Measurements from ENCODE around the gene GDF9. TPM values are rescaled to one million over a fixed set of nuclear protein-coding genes. Genes with fewer than 3 reads are reported as not detected.
A peak's percentile ranks its signal among the peaks of the same experiment; 100 is the strongest.

The GDF9 gene
- total RNA-seq, 2 donors from 2014 or later = 0.26 to 0.33 TPM

DNA sequence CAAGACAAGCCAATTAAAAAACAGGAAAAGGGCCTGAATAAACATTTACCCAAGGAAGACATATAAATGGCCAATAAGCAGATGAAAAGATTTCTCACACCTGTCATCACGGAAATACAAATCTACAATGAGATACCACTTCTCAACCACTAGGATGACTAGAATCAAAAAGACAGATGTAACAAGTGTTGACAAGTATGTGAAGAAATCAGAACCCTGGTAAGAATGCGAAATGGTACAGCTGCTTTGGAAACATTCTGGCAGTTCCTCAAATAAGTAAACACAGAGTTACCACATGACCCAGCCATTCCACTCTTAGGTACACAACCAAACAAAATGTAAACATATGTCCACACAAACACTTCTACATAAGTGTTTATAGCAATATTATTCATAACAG, 39.7 kb upstream of the GDF9 start:
- ATAC-seq (peak; percentile 79), DNase-seq (peak in 2 of 4 donors; percentile 19 to 23)
- no peak overlapping the region for H3K4me3 ChIP-seq
- intact Hi-C loops (cut with DNase I) = no loop called here
- peaks cover 20% of the 10 kb centered on the region for H3K4me1 ChIP-seq
- TF ChIP-seq, protein P1, sequence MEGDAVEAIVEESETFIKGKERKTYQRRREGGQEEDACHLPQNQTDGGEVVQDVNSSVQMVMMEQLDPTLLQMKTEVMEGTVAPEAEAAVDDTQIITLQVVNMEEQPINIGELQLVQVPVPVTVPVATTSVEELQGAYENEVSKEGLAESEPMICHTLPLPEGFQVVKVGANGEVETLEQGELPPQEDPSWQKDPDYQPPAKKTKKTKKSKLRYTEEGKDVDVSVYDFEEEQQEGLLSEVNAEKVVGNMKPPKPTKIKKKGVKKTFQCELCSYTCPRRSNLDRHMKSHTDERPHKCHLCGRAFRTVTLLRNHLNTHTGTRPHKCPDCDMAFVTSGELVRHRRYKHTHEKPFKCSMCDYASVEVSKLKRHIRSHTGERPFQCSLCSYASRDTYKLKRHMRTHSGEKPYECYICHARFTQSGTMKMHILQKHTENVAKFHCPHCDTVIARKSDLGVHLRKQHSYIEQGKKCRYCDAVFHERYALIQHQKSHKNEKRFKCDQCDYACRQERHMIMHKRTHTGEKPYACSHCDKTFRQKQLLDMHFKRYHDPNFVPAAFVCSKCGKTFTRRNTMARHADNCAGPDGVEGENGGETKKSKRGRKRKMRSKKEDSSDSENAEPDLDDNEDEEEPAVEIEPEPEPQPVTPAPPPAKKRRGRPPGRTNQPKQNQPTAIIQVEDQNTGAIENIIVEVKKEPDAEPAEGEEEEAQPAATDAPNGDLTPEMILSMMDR (IDR thresholded peaks at IDR 0.05) = peak in 2 of 7 experiments; percentile 11 to 26
- TF ChIP-seq POLR2A (IDR thresholded peaks at IDR 0.05) = no peak
- peaks cover 0 to 7% of the 10 kb centered on the region in 2 donors for H3K36me3 ChIP-seq (replicated peaks in 1 of 2; ENCODE audit: insufficient read depth in 1 of 2, low read depth in 2 of 2)
- peak overlapping the region in 1 of 4 donors; percentile 23 for H3K27ac ChIP-seq
- 26 to 37% methylated on average over 2 of the region's 2 CpGs for WGBS, 2 donors
- no peaks in the 10 kb centered on the region for H3K9me3 ChIP-seq
- no peaks in the 10 kb centered on the region for H3K27me3 ChIP-seq

DNA sequence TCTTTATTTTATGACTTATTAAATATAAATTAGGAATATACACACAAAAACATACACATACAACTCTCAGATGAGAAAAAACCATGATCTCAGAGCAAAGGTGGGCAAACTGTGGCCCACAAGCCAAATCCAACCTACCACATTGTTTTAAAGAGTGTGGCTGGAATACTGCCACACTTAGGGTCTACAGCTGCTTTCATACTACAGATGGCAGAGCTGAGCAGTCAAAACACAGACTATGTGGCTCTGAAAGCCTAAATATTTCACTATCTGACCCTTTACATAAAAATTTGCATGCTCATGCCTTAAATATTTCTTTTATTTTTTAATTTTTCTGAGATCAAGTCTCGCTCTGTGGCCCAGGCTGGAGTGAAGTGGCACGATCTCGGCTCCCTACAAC, 35.5 kb upstream of the GDF9 start:
- peaks cover 10% of the 10 kb centered on the region for H3K4me1 ChIP-seq
- H3K27me3 ChIP-seq = no peaks in the 10 kb centered on the region
- no peak for TF ChIP-seq POLR2A (IDR thresholded peaks at IDR 0.05)
- TF ChIP-seq, protein P1 (IDR thresholded peaks at IDR 0.05) = no peak
- WGBS, 2 donors = 96 to 100% methylated on average over 3 of the region's 3 CpGs
- H3K9me3 ChIP-seq = no peaks in the 10 kb centered on the region
- intact Hi-C loops (cut with DNase I) = no loop called here
- H3K27ac ChIP-seq = no peak overlapping the region
- H3K4me3 ChIP-seq = no peak overlapping the region
- no peak for ATAC-seq
- H3K36me3 ChIP-seq (replicated peaks in 1 of 2; ENCODE audit: insufficient read depth in 1 of 2, low read depth in 2 of 2) = peaks cover 6 to 17% of the 10 kb centered on the region in 2 donors
- no peak for DNase-seq

DNA sequence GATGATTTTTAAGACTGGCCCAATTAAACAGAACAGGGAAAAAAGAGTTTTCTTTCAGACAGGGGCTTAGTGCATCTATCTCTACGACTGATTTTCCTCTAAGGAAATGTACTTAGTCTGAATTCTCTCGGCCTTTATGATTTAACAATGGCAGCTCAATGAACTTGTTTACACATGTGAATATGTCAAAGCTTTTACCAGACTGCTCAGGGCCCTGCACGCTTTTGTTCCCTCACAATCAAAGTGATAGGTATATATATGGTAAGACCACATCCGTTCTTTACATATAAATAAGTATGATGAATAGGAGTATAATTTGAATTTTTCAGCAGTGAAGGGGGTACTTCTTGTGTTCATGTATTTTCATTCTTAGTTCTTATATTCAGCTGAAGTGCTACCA, 34.8 kb upstream of the GDF9 start:
- H3K36me3 ChIP-seq (replicated peaks in 1 of 2; ENCODE audit: insufficient read depth in 1 of 2, low read depth in 2 of 2) = peaks cover 12 to 21% of the 10 kb centered on the region in 2 donors

DNA sequence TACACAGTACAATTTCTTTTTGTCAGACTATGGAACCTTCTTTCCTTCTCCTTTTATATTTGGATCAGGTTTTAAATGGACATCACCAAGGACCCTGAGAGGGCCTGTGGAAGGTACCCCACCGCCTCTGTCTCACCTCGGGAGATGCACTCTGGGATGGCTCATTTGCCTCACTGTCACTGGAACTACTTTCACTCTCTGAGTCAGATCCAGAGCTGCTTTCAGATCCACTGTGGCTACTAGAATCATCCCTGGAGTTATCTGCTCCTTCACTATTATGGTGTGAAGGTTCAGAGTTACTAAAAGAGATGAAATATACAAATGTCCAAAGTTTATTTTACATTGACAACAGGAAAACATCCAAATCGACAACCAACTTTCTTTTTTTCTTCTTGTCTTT, 31.8 kb upstream of the GDF9 start:
- ATAC-seq (no peak), DNase-seq (no peak)
- Histone ChIP-seq H3K9me3 (no peaks in the 10 kb centered on the region), H3K27me3 (no peaks in the 10 kb centered on the region), H3K27ac (no peak overlapping the region), H3K36me3 (replicated peaks in 1 of 2; ENCODE audit: insufficient read depth in 1 of 2, low read depth in 2 of 2) (peaks cover 14 to 35% of the 10 kb centered on the region in 2 donors), H3K4me3 (no peak overlapping the region), H3K4me1 (no peaks in the 10 kb centered on the region)
- no peak for TF ChIP-seq POLR2A (IDR thresholded peaks at IDR 0.05)
- TF ChIP-seq, protein P1 (IDR thresholded peaks at IDR 0.05) = no peak
- intact Hi-C loops (cut with DNase I) = no loop called here
- 75 to 81% methylated on average over 3 of the region's 3 CpGs for WGBS, 2 donors

More for the DNA sequence above, 34.8 kb upstream of the GDF9 start:
- no peak overlapping the region for H3K27ac ChIP-seq
- peaks cover 8% of the 10 kb centered on the region for H3K4me1 ChIP-seq
- no peaks in the 10 kb centered on the region for H3K9me3 ChIP-seq
- TF ChIP-seq, protein P1 (IDR thresholded peaks at IDR 0.05) = no peak
- TF ChIP-seq POLR2A (IDR thresholded peaks at IDR 0.05) = no peak
- WGBS, 2 donors = 78 to 88% methylated on average over 4 of the region's 4 CpGs
- ATAC-seq = no peak
- H3K4me3 ChIP-seq = no peak overlapping the region
- intact Hi-C loops (cut with DNase I) = no loop called here
- no peaks in the 10 kb centered on the region for H3K27me3 ChIP-seq
- no peak for DNase-seq

DNA sequence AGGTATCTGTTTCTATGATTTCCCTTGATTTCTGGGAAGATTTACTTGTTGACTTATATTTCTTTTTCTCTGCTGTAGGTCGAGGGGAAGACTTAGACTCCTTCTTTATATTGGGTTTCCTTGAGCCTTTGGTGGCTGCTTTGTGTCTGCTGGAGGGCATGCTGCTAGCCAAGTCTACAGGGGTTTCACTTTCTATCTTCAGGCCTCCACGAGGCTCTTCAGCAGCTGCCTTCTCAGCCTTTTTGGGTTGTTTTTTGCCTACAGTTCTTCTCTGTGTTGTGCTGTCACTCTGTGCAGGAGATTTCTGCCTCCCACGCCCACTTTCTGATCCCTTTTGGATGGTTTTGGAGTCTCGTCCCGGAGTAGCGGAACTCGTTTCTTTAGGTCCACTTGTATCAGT, 30.4 kb upstream of the GDF9 start:
- H3K36me3 ChIP-seq (replicated peaks in 1 of 2; ENCODE audit: insufficient read depth in 1 of 2, low read depth in 2 of 2) = peaks cover 17 to 38% of the 10 kb centered on the region in 2 donors
- H3K27me3 ChIP-seq = no peaks in the 10 kb centered on the region
- no peak for ATAC-seq
- TF ChIP-seq, protein P1 (IDR thresholded peaks at IDR 0.05) = no peak
- TF ChIP-seq POLR2A (IDR thresholded peaks at IDR 0.05) = no peak
- no peaks in the 10 kb centered on the region for H3K4me1 ChIP-seq
- H3K9me3 ChIP-seq = no peaks in the 10 kb centered on the region
- no peak overlapping the region for H3K4me3 ChIP-seq
- 88 to 91% methylated on average over 7 of the region's 7 CpGs for WGBS, 2 donors
- intact Hi-C loops (cut with DNase I) = no loop called here
- no peak overlapping the region for H3K27ac ChIP-seq
- DNase-seq = no peak
